GM23338 (cell line): ENCODE measurements around the gene TAF13. TPM values are rescaled to one million over a fixed set of nuclear protein-coding genes. Genes with fewer than 3 reads are reported as not detected.

Source experiments
- ATAC-seq: fragments of 200-7000 bp; cut with Tn5 transposase; 3 replicates; pipeline ENCODE4 v1.9.1; 2020
- DNase-seq: peaks from one replicate; pipeline ENCODE4 v3.0.0-alpha.2; 2015; ENCODE audit warnings: low spot score
- H2AFZ ChIP-seq: fragments of 200-600 bp; sonication (generic); 2 replicates; pipeline ENCODE4 v1.8.0; 2016; ENCODE audit warnings: antibody characterized with exemption, mild to moderate bottlenecking, moderate library complexity
- H3F3A ChIP-seq: fragments of 200-600 bp; sonication (generic); replicated peaks from 2 replicates; pipeline ENCODE4 v1.8.0; 2017; ENCODE audit warnings: antibody characterized with exemption, mixed run types, low read depth
- H3K27ac ChIP-seq: fragments of 200-600 bp; sonication (generic); 2 replicates; pipeline ENCODE4 v1.6.1; 2016; ENCODE audit warnings: low read depth
- H3K27me3 ChIP-seq: fragments of 200-600 bp; sonication (generic); 2 replicates; pipeline ENCODE4 v1.8.0; 2016; ENCODE audit warnings: mild to moderate bottlenecking, mixed run types, moderate library complexity; ENCODE audit not compliant: insufficient read depth
- H3K36me3 ChIP-seq: fragments of 200-600 bp; sonication (generic); 2 replicates; pipeline ENCODE4 v1.8.0; 2016; ENCODE audit warnings: mild to moderate bottlenecking; ENCODE audit not compliant: insufficient read depth
- H3K4me1 ChIP-seq: fragments of 200-600 bp; sonication (generic); 2 replicates; pipeline ENCODE4 v1.8.0; 2016; ENCODE audit warnings: mild to moderate bottlenecking, moderate library complexity; ENCODE audit not compliant: insufficient read depth
- H3K4me2 ChIP-seq: fragments of 200-600 bp; sonication (generic); 2 replicates; pipeline ENCODE4 v1.7.1; 2017; ENCODE audit warnings: mixed run types
- H3K4me3 ChIP-seq: fragments of 200-600 bp; sonication (generic); 2 replicates; pipeline ENCODE4 v1.6.1; 2016; ENCODE audit warnings: mixed run types
- H3K79me2 ChIP-seq: fragments of 200-600 bp; sonication (generic); replicated peaks from 2 replicates; pipeline ENCODE4 v1.8.0; 2017; ENCODE audit warnings: mild to moderate bottlenecking; ENCODE audit not compliant: insufficient read depth
- H3K9me2 ChIP-seq: fragments of 200-600 bp; sonication (generic); 2 replicates; pipeline ENCODE4 v1.8.0; 2017; ENCODE audit not compliant: insufficient read depth
- H4K20me1 ChIP-seq: fragments of 200-600 bp; sonication (generic); replicated peaks from 2 replicates; pipeline ENCODE4 v1.8.0; 2017; ENCODE audit warnings: mild to moderate bottlenecking; ENCODE audit not compliant: insufficient read depth
- H3K27ac Mint-ChIP-seq: 2 replicates; pipeline ENCODE4 v1.8.0; 2020; ENCODE audit warnings: inconsistent platforms, mild to moderate bottlenecking, moderate library complexity, mixed read lengths
- H3K27me3 Mint-ChIP-seq: 3 replicates; pipeline ENCODE4 v1.8.0; 2022; ENCODE audit warnings: low read depth, mild to moderate bottlenecking, moderate library complexity, mixed read lengths, inconsistent platforms; ENCODE audit not compliant: insufficient read depth, poor library complexity
- H3K36me3 Mint-ChIP-seq: 3 replicates; pipeline ENCODE4 v1.8.0; 2021; ENCODE audit warnings: low read depth, mild to moderate bottlenecking, inconsistent platforms, moderate library complexity, mixed read lengths
- H3K4me1 Mint-ChIP-seq: 3 replicates; pipeline ENCODE4 v1.8.0; 2020; ENCODE audit warnings: mild to moderate bottlenecking, inconsistent platforms, mixed read lengths
- H3K4me3 Mint-ChIP-seq: 3 replicates; pipeline ENCODE4 v1.8.0; 2021; ENCODE audit warnings: moderate library complexity, mild to moderate bottlenecking, inconsistent platforms, mixed read lengths
- H3K9me3 Mint-ChIP-seq: 3 replicates; pipeline ENCODE4 v1.8.0; 2020; ENCODE audit warnings: moderate library complexity, mild to moderate bottlenecking, inconsistent platforms, mixed read lengths
- CREB1 ChIP-seq: fragments of 250-450 bp; sonication (Bioruptor Pico); IDR thresholded peaks from 2 replicates; pipeline ENCODE4 v1.5.0; 2020; ENCODE audit warnings: low read depth, mild to moderate bottlenecking, moderate library complexity
- CTCF ChIP-seq, 2 experiments: fragments of 200-600 bp in 1 of 2; sonication (generic) in 1 of 2; conservative IDR thresholded peaks; 2 replicates each; pipeline versions ENCODE4 v1.5.1 to v1.6.1; 2016 to 2017; ENCODE audit warnings: antibody characterized with exemption in 2 of 2, low read depth in 2 of 2, mild to moderate bottlenecking in 2 of 2, moderate library complexity in 1 of 2
- ETS1 ChIP-seq: IDR thresholded peaks from 2 replicates; pipeline ENCODE4 v1.6.1; 2016; ENCODE audit warnings: antibody characterized with exemption
- EZH2phosphoT487 ChIP-seq: fragments of 200-600 bp; sonication (generic); IDR thresholded peaks from one replicate; pipeline ENCODE4 v1.8.1; 2018; ENCODE audit warnings: antibody characterized with exemption; ENCODE audit not compliant: unreplicated experiment
- JUNB ChIP-seq: IDR thresholded peaks from one replicate; pipeline ENCODE4 v1.6.1; 2016; ENCODE audit warnings: antibody characterized with exemption; ENCODE audit not compliant: unreplicated experiment
- NANOG ChIP-seq: IDR thresholded peaks from 2 replicates; pipeline ENCODE4 v1.6.1; 2016; ENCODE audit warnings: antibody characterized with exemption, borderline replicate concordance
- POLR2AphosphoS5 ChIP-seq: IDR thresholded peaks from 2 replicates; pipeline ENCODE4 v1.6.1; 2016; ENCODE audit warnings: antibody characterized with exemption, low read depth
- STAT1 ChIP-seq: IDR thresholded peaks from one replicate; pipeline ENCODE4 v1.6.1; 2016; ENCODE audit warnings: antibody characterized with exemption; ENCODE audit not compliant: unreplicated experiment
- ZNF114 ChIP-seq: fragments of 250-450 bp; sonication (Bioruptor Pico); IDR thresholded peaks from 2 replicates; pipeline ENCODE4 v1.5.0; 2020; ENCODE audit warnings: mild to moderate bottlenecking, moderate library complexity
- ZNF331 ChIP-seq: fragments of 250-450 bp; sonication (Bioruptor Pico); IDR thresholded peaks from 2 replicates; pipeline ENCODE4 v1.5.0; 2020; ENCODE audit warnings: low read depth, mild to moderate bottlenecking, moderate library complexity
- ZNF462 ChIP-seq: fragments of 250-450 bp; sonication (Bioruptor Pico); IDR thresholded peaks from 2 replicates; pipeline ENCODE4 v1.5.0; 2020; ENCODE audit warnings: mild to moderate bottlenecking, moderate library complexity
- polyA plus RNA-seq: library from polyadenylated mRNA; unstranded; fragments of >200 nt; fragmentation: Nextera tagmentation; extraction: Ambion mirVana; gene quantifications from 2 replicates; pipeline ENCODE4 v1.2.1, GENCODE V29; 2016
- total RNA-seq: library from RNA; depleted of rRNA; stranded (reverse); fragments of >200 nt; shearing (Covaris generic); gene quantifications from 2 replicates; pipeline ENCODE4 v1.2.3, GENCODE V29; 2014

The TAF13 gene
- total and polyA plus RNA-seq, 2 experiments from 2014 or later, result 43.7 to 55.8 TPM

- TF ChIP-seq ZNF462 (CRISPR knock-in tag) (no peak), JUNB (no peak), CREB1 (no peak), ZNF331 (CRISPR knock-in tag) (no peak), POLR2AphosphoS5 (no peak), ZNF114 (CRISPR knock-in tag) (no peak), ETS1 (no peak), EZH2phosphoT487 (no peak)
Observed at GRCh38 chr1:109024646-109025045, 51.2 kb downstream of the TAF13 start (continued).

- H3K27me3 Mint-ChIP-seq, result peaks cover 2% of the 10 kb centered on the region
- H3K4me1 ChIP-seq, result no peaks in the 10 kb centered on the region
- TF ChIP-seq NANOG (no peak), EZH2phosphoT487 (no peak), STAT1 (no peak), JUNB (no peak), ZNF331 (CRISPR knock-in tag) (no peak), CTCF (conservative IDR thresholded peaks at IDR 0.05; ENCODE audit: low read depth in 2 of 2) (no peak)
Observed at GRCh38 chr1:109020693-109021257, 55.0 kb downstream of the TAF13 start.

More at GRCh38 chr1:109020693-109021257, 55.0 kb downstream of the TAF13 start:
- Histone ChIP-seq H3F3A (no peaks in the 10 kb centered on the region), H3K27ac (no peak overlapping the region), H3K4me3 (no peak overlapping the region), H2AFZ (no peak overlapping the region), H3K79me2 (no peaks in the 10 kb centered on the region), H3K36me3 (no peaks in the 10 kb centered on the region), H3K9me2 (no peaks in the 10 kb centered on the region), H3K4me2 (no peak overlapping the region), H3K27me3 (no peaks in the 10 kb centered on the region), H4K20me1 (no peaks in the 10 kb centered on the region; the same call in 1 of the 2 replicates)
- no peak overlapping the region for H3K27ac Mint-ChIP-seq
- DNase-seq, result no peak
- no peaks in the 10 kb centered on the region; the same call in 2 of the 3 replicates for H3K9me3 Mint-ChIP-seq
- peaks cover 8% of the 10 kb centered on the region; the same call in 1 of the 3 replicates for H3K36me3 Mint-ChIP-seq
- no peak for ATAC-seq
- no peaks in the 10 kb centered on the region for H3K4me1 Mint-ChIP-seq
- H3K4me3 Mint-ChIP-seq, result no peak overlapping the region
